Erythroblast (primary cell): ENCODE data around the gene RFK.
A peak's percentile ranks its signal among the peaks of the same experiment; 100 is the strongest.

Experiments
- DNase-seq, 2 experiments: peaks; one replicate each; lab custom pipeline; 2025; lab: John Stamatoyannopoulos, UW
- GATA1 ChIP-seq: IDR thresholded peaks from 2 replicates; pipeline ENCODE4 v1.6.1; 2011; ENCODE audit warnings: low read depth, mild to moderate bottlenecking, control low read depth, low read length, moderate library complexity
- POLR2A ChIP-seq: IDR thresholded peaks from 2 replicates; pipeline ENCODE4 v1.6.1; 2011; ENCODE audit warnings: mild to moderate bottlenecking, low read length

Gene RFK

GRCh38 chr9:76400534-76401096 is 6.4 kb upstream of the RFK start:
- no peak for DNase-seq
- TF ChIP-seq POLR2A (no peak), GATA1 (no peak)

GRCh38 chr9:76399856-76400255 is 5.6 kb upstream of the RFK start:
- TF ChIP-seq POLR2A (no peak), GATA1 (no peak)
- no peak for DNase-seq

GRCh38 chr9:76396597-76396996 is 2.4 kb upstream of the RFK start:
- no peak for DNase-seq
- TF ChIP-seq GATA1, result no peak
- no peak for TF ChIP-seq POLR2A

GRCh38 chr9:76396144-76396543 is 1.9 kb upstream of the RFK start:
- TF ChIP-seq POLR2A (no peak), GATA1 (no peak)
- DNase-seq, result no peak

- no peak for TF ChIP-seq POLR2A
- TF ChIP-seq GATA1, result no peak
- peak; percentile 40 to 44 for DNase-seq
These were observed 1.2 kb upstream of the RFK start for GRCh38 chr9:76395381-76395780.

GRCh38 chr9:76394960-76395252 is 680 bp upstream of the RFK start:
- DNase-seq, result peak; percentile 93 to 95
- TF ChIP-seq GATA1 (no peak), POLR2A (peak; percentile 81)

GRCh38 chr9:76390656-76391055 is 3.6 kb downstream of the RFK start:
- no peak for TF ChIP-seq GATA1
- no peak for TF ChIP-seq POLR2A
- DNase-seq, result no peak

GRCh38 chr9:76379494-76379893 is 14.7 kb downstream of the RFK start:
- TF ChIP-seq GATA1 (no peak), POLR2A (no peak)
- no peak for DNase-seq

- no peak for DNase-seq
- no peak for TF ChIP-seq GATA1
These were observed 15.7 kb downstream of the RFK start for GRCh38 chr9:76378367-76379073.

- TF ChIP-seq POLR2A, result no peak
- no peak for TF ChIP-seq GATA1
- DNase-seq, result no peak
These were observed 16.4 kb downstream of the RFK start for GRCh38 chr9:76377791-76378190.

GRCh38 chr9:76374783-76375559 is 19.3 kb downstream of the RFK start:
- TF ChIP-seq POLR2A (no peak), GATA1 (no peak)
- DNase-seq, result peak in 1 of 2 experiments; percentile 6

- no peak for TF ChIP-seq POLR2A
- no peak for TF ChIP-seq GATA1
- DNase-seq, result no peak
These were observed 20.3 kb downstream of the RFK start for GRCh38 chr9:76373784-76374474.

- DNase-seq, result no peak
- TF ChIP-seq POLR2A (no peak), GATA1 (no peak)
These were observed 20.9 kb downstream of the RFK start for GRCh38 chr9:76373173-76373783.

GRCh38 chr9:76372336-76372735 is 21.9 kb downstream of the RFK start:
- TF ChIP-seq GATA1 (no peak), POLR2A (no peak)
- DNase-seq, result no peak
